Skin of body (tissue), 2 donors: ENCODE results near the gene SORBS2. TPM values are rescaled to one million over a fixed set of nuclear protein-coding genes. Genes with fewer than 3 reads are reported as not detected.

Experiments used
- DNase-seq: peaks from one replicate; lab custom pipeline; 2025; lab: John Stamatoyannopoulos, UW
- total RNA-seq: library from RNA; depleted of rRNA; stranded (reverse); fragments of >200 nt; gene quantifications from one replicate; pipeline ENCODE4 v1.2.3, GENCODE V29; 2014

The SORBS2 gene
- total RNA-seq, 1 donor from 2014 or later, result 15.0 TPM

DNA sequence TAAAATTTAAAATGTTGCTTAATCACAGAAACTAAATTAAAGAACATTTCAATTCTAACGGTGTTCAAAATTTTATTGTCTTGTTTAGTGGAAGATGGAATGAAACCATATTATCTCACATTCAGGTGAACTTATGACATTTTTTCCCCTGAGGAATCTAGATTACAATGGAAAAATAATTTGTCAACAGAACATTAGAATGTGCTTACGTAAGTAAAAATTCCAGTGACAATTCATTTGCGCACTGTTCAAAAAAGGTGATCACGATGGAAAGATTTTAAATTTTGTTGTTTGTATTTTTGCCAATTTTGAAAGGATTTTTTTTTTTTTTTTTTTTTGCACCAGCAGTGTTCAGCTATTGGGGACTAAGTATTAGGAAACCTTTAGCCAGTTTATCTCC is 23.3 kb upstream of the SORBS2 start:
- no peak for DNase-seq

DNA sequence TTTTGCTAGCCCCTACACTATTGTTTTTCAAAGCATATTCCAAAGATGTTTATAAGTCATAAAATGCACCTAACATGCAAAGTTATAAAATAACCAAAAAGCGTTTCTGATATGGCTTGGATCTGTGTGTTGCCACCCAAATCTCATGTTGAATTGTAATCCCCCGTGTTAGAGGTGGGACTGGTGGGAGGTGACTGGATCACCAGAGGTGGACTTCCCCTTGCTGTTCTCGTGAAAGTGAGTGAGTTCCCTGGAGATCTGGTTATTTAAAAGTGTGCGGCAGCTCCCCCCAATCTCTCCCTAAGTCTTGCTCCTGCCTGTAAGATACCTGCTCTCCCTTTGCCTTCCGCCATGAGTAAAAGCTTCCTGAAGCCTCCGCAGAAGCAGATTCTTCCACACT is 22.8 kb upstream of the SORBS2 start:
- DNase-seq, result no peak

GRCh38 chr4:185834088-185834487 is 22.1 kb upstream of the SORBS2 start:
- no peak for DNase-seq

GRCh38 chr4:185833055-185833598 is 21.1 kb upstream of the SORBS2 start:
- no peak for DNase-seq

- DNase-seq, result no peak
These were observed 19.3 kb upstream of the SORBS2 start for GRCh38 chr4:185831125-185831815.

DNA sequence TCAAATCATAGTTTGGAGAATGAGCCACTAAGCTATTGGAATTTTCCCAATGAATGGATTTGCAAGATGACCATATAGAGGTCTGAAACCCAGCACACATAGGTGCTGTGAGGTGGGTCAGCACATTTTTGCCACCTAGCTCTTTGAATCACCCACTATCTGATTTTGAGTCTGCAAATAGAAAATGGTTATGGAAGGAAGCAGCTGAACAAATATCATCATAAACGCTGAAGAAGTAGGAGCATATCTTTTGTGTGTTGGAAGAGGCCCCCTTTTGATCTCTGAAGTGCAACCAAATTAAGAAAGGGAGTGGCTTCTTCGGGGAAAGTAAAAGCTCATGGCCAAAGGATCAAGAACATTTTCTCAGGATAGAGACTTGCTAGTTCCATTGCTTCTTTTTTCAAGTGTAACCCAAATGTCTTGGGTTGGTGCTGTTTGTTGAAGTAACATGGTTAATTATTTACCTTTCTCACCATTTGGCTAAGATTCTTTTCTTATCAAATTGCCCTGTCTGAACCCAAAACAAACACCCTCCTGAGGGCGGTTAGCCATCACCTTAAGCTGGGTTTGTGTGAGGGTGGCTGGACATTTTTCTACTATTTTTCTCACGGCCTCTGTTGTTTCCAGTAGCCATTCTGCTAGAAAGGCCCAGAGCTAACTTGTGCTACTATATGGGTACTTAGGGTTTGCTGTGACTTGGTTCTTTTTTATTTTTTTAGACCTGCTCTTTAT is 18.4 kb upstream of the SORBS2 start:
- no peak for DNase-seq

GRCh38 chr4:185826381-185826780 is 14.4 kb upstream of the SORBS2 start:
- no peak for DNase-seq

- no peak for DNase-seq
These were observed 13.7 kb upstream of the SORBS2 start for GRCh38 chr4:185825737-185826136.

- DNase-seq, result no peak
These were observed 10.8 kb upstream of the SORBS2 start for GRCh38 chr4:185822791-185823190.

- no peak for DNase-seq
These were observed 9.0 kb upstream of the SORBS2 start for GRCh38 chr4:185821029-185821419.

- no peak for DNase-seq
These were observed 8.4 kb upstream of the SORBS2 start for GRCh38 chr4:185820146-185821028.

DNA sequence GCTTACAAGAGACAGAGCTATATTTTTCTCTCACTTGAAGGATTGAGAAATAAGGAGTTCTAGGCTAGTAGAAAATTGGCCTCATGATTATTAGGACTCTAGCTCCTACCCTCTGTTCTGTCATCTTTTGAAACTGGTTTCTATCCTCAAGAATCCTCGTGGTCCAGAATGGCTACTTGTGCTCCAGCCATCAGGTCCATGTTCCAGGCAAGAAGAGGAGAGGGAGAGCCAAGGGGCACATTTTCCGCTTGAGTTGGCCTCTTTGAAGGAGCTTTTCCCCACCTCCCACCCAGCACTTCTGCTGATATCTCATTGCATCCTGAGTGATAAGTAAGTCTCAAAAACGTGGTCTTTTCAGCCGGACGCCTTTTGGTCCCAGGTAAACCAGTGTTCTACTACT is 7.2 kb upstream of the SORBS2 start:
- no peak for DNase-seq

GRCh38 chr4:185817403-185817818 is 5.4 kb upstream of the SORBS2 start:
- DNase-seq, result no peak

GRCh38 chr4:185813133-185813532 is 1.1 kb upstream of the SORBS2 start:
- no peak for DNase-seq

DNA sequence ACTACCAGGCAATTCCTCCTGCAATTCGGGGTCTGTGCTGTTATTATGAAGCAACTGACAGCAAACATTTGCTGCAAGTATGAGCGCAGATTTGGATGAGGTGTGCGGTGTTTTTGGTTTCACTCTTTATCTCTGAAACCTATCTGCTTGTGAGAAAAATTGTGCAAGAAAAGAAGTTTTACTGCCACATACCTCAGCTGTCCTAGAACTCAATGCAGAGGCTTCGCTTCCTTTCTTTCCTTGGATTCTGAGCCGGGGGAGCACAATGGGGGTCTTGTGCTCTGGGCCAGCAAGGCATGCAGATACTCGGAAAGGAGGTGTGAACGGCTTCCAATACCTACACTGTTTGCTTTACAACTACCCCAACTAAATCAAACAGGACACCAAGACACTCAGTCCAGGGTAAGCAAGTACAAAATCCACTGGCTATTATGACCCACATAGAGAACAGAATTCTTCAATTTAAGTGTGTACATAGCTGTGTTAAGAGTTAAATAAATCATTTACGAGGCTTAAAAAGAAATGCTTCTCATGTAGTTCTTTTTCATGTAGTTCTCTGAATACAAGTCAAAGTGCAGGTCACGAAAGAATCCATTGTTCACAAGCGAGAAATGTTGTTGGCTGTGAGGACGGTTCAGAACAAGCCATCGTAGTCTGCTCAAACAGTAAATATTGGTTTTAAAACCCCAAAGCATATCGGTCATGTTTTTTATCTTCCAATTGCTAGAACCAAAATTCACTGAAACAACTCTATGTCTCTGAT is 1.1 kb downstream of the SORBS2 start:
- DNase-seq, result no peak

DNA sequence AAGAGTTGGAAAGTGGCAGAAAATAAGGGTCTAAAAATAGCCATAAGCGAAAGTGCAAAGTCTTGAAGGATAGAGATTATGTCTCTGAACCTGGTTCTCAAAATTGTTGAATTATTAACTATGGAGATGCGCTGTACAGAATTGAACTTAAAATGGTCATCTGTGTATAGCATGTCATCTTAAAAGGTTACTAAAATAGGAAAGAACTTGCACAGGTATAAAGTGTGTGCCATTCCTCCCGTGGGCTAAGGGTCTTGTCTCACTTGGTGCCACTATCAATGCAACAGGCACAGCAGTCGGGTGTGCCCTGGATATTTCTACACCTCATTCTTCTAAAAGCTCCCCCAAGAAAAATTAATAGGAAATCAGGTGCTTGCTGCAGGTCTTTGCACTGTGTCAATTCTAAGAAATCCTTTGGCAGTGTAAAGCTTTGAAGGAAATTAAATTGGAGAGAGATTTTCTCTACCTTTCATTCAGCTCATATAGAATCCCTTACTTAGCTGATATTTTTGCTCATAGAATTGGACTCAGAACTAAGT is 2.4 kb downstream of the SORBS2 start:
- no peak for DNase-seq

- no peak for DNase-seq
These were observed 2.9 kb downstream of the SORBS2 start for GRCh38 chr4:185809121-185809520.

- DNase-seq, result no peak
These were observed 6.0 kb downstream of the SORBS2 start for GRCh38 chr4:185805979-185806378.

DNA sequence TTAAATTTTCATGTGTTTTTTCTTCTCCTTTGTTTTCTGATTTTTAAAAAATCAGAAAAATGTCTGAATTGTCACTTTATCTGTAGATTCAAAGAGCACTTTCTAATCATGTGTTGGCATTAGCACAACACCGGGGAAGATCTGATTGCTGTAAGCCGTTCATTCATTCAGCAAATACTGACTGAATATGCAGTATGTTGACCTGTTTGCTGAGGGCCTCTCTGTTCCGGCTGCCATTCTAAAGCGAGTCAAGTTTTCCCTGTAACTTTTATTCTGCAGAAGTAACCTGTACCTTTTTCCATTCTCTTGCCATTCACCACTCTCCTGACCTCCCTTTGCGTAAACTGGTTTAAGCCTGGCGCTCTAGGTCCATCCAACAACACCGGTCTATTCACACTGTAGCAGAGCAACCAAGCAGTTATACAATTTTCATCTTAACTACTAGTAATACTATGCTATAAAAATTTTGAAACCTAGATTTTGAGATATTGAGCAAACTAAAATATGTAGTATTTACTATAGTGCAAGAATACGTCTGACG is 6.7 kb downstream of the SORBS2 start:
- no peak for DNase-seq

DNA sequence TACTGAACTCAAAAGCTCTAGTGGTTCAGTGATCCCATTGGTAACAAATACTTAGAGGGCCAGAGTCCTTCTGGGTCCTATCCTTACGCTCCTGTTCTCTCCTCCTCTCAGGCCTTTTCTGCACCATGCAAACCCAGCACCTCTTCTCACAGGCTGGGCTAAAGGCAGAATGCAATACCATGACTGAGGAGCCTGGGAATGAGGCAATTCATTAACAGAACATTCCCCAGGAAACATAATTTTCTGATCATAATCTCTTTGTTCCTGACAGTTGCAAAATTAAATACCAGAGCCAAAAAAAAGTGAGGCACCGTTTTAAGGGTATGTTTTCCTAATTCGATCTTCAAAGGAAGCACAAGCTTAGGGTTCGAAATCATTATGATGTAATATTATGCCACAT is 9.0 kb downstream of the SORBS2 start:
- no peak for DNase-seq

DNA sequence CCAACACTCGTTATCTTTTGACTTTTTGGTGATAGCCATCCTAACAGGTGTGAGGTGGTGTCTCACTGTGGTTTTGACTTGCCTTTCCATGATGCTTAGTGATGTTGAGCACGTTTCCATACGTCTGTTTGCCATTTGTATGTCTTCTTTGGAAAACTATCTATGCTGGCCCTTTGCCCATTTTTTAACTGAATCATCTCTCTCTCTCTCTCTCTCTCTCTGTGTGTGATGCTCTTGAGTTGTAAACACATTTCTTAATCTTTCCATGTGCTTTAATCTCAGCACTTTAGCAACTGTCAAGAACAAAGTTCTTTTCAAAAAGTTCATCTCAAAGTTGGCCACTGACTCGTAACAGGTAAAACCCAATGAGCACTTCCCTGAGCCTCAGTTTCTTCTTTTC is 10.5 kb downstream of the SORBS2 start:
- no peak for DNase-seq
